GM12891 (cell line): ENCODE data around the gene LGALS8.
A peak's percentile ranks its signal among the peaks of the same experiment; 100 is the strongest.

Source experiments
- DNase-seq: peaks from one replicate; pipeline ENCODE4 v3.0.0; 2011; ENCODE audit warnings: low spot score; ENCODE audit not compliant: insufficient read length
- FAIRE-seq: peaks from 2 replicates; lab custom pipeline; 2011; peaks lifted over from hg19 to GRCh38; lab: Jason Lieb, UNC
- PAX5 ChIP-seq: IDR thresholded peaks from 2 replicates; pipeline ENCODE4 v1.6.1; 2011; ENCODE audit warnings: low read length, moderate library complexity, mild to moderate bottlenecking; ENCODE audit not compliant: insufficient read depth, severe bottlenecking
- POLR2A ChIP-seq: IDR thresholded peaks from 2 replicates; pipeline ENCODE4 v1.6.1; 2011; ENCODE audit warnings: low read depth, low read length, control low read depth
- POLR2AphosphoS5 ChIP-seq: IDR thresholded peaks from 2 replicates; pipeline ENCODE4 v1.6.1; 2011; ENCODE audit warnings: low read depth, low read length, control low read depth
- POU2F2 ChIP-seq: IDR thresholded peaks from 2 replicates; pipeline ENCODE4 v1.6.1; 2011; ENCODE audit warnings: low read depth, mild to moderate bottlenecking, control low read depth, low read length, moderate library complexity
- SPI1 ChIP-seq: IDR thresholded peaks from 2 replicates; pipeline ENCODE4 v1.6.1; 2011; ENCODE audit warnings: low read depth, low read length, control low read depth
- TAF1 ChIP-seq: IDR thresholded peaks from 2 replicates; pipeline ENCODE4 v1.6.1; 2011; ENCODE audit warnings: low read depth, low read length, control low read depth

The LGALS8 gene

DNA sequence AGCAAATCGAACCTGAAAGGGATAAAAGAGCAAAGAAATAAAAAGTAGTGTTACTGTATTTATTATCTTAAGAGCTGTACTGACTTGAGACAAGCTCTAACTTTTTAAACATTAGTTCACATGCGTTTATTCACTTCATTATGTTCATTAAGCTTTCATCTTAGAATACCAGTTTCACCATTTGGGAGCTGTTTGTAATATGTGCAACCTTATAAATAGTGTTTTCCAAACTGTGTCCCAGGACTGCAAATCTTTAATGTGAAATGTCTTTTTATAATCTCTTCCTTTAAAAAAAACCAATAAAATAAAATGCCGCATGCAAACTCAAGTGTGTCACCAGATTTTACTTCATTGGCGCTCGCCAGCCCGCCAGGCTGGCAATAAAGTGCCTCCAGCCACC, 28.3 kb downstream of the LGALS8 start:
- FAIRE-seq: no peak
- no peak for DNase-seq
- TF ChIP-seq TAF1 (no peak), PAX5 (no peak), POLR2A (no peak), POU2F2 (no peak), POLR2AphosphoS5 (no peak), SPI1 (no peak)

- no peak for TF ChIP-seq SPI1
- no peak for TF ChIP-seq TAF1
- TF ChIP-seq POLR2AphosphoS5: no peak
- TF ChIP-seq PAX5: no peak
- TF ChIP-seq POLR2A: no peak
- TF ChIP-seq POU2F2: no peak
- FAIRE-seq (no peak), DNase-seq (no peak)
Observed at GRCh38 chr1:236552901-236553300, 29.1 kb downstream of the LGALS8 start.

- FAIRE-seq: no peak
Observed at GRCh38 chr1:236553370-236553769, 29.6 kb downstream of the LGALS8 start.

GRCh38 chr1:236556606-236557005, 32.8 kb downstream of the LGALS8 start:
- FAIRE-seq (no peak), DNase-seq (no peak)
- TF ChIP-seq TAF1 (no peak), SPI1 (no peak), POU2F2 (no peak), POLR2AphosphoS5 (no peak), PAX5 (no peak), POLR2A (no peak)

More at GRCh38 chr1:236553370-236553769, 29.6 kb downstream of the LGALS8 start:
- no peak for DNase-seq
- TF ChIP-seq SPI1 (no peak), PAX5 (no peak), TAF1 (no peak), POLR2AphosphoS5 (no peak), POLR2A (no peak)

DNA sequence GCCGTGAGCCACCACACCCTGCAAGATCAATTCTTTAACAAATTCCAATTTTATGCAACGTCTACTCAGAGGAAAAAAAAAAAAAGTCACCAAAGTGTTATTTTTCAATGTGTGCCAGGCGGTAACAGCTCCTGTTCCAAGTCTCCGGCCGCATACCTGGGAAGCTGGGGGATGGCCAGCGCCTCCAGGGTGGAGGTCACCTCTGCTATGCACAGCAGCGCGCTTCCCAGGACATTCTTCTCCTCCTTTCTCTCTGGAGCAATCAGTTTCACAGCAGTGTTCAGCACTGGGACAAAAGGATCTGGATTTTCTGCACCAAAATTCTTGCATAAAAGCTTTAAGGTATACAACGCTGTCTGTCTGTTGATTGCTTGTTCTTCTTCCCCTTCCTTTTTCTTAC, 34.3 kb downstream of the LGALS8 start:
- DNase-seq (no peak), FAIRE-seq (no peak)
- no peak for TF ChIP-seq SPI1
- no peak for TF ChIP-seq TAF1
- no peak for TF ChIP-seq POLR2A
- TF ChIP-seq POU2F2: no peak
- TF ChIP-seq PAX5: no peak
- TF ChIP-seq POLR2AphosphoS5: no peak

DNA sequence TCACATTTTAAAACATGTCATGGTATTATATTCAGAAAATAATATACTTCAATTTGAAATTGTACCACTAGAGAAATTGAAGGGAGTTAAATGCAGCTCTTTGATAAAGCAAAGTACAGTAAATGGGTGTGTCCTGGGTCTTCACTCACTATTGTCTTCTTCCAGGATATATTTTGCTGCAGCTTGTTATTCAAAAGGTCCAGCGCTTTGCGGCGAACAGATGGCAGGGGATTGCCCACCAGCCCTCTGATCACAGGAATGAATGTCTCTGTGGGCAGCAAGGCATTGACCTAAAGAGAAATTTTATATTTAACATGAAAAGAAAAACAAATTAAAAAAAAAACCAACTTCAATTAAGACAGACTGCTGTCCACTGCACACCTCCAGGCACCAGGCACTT, 35.1 kb downstream of the LGALS8 start:
- DNase-seq: no peak
- TF ChIP-seq POLR2AphosphoS5 (no peak), TAF1 (no peak), POLR2A (no peak), SPI1 (no peak), POU2F2 (no peak), PAX5 (no peak)
- no peak for FAIRE-seq

DNA sequence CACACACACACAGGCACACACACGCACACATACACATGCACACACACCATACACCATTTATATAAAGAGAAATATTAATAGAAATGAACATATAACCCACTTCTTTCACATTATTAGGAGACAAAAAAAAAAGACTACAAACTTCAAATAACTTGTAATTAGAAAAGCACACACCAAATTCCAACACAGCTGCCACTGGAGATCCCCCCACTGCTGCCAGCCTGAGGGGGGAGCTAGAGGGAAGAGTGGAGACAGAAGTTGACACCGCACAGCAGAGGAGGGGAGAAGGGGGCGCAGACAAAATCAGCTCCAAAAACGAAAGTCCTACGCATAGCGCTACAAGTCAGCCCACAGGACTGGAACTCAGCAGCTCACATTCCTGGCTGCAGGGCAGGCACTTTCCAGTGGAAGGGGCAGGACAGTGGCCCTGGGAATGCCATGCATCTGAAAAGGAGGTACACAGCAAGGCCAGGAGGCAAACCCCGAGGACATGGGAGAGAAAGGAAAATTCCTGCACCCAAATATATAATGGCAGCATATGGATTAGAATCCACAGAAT, 36.5 kb downstream of the LGALS8 start:
- no peak for FAIRE-seq
- DNase-seq: no peak
- no peak for TF ChIP-seq POLR2AphosphoS5
- no peak for TF ChIP-seq POU2F2
- no peak for TF ChIP-seq SPI1
- TF ChIP-seq TAF1: no peak
- TF ChIP-seq POLR2A: no peak
- TF ChIP-seq PAX5: no peak

DNA sequence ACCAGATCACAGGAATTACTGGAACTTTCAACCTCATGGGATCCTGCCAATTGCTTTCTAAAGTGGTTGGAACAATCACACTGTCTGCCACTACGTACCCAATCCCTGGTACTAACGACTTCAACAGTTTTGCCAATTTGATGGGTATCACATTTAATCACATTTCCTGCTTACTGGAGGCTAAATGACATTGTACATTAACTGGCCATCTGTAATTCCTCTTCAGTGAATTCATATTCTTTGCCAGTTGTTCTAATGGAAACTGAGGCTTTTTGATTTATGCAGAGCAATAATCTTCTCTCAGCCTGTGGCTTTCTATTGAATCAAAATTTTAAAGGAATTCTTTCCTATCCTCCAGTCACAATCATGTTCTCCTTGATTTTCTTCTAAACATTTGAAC, 38.2 kb downstream of the LGALS8 start:
- DNase-seq: no peak
- no peak for FAIRE-seq
- TF ChIP-seq SPI1 (no peak), TAF1 (no peak), POLR2A (no peak), PAX5 (no peak), POLR2AphosphoS5 (no peak), POU2F2 (no peak)

DNA sequence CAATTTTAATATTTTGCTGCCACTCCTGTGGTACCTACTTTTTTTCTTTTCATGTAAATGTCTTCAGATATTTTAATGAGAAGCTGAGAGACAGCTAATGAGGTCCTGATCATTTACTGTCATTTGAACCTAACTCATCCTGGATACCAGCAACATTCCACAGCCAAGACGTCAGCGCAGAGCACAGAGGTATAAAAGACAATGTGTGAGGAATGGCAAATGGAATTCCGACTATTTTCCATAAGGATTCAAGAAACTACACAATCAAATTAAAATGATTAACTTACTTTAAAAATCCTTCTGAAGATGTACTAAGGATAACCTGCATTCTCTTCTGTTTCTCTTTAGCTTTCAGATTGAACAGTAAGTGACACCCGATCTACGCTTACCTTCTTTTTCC, 41.7 kb downstream of the LGALS8 start:
- FAIRE-seq (no peak), DNase-seq (no peak)
- no peak for TF ChIP-seq POLR2AphosphoS5
- no peak for TF ChIP-seq POLR2A
- TF ChIP-seq SPI1: no peak
- no peak for TF ChIP-seq TAF1
- TF ChIP-seq PAX5: no peak
- no peak for TF ChIP-seq POU2F2

DNA sequence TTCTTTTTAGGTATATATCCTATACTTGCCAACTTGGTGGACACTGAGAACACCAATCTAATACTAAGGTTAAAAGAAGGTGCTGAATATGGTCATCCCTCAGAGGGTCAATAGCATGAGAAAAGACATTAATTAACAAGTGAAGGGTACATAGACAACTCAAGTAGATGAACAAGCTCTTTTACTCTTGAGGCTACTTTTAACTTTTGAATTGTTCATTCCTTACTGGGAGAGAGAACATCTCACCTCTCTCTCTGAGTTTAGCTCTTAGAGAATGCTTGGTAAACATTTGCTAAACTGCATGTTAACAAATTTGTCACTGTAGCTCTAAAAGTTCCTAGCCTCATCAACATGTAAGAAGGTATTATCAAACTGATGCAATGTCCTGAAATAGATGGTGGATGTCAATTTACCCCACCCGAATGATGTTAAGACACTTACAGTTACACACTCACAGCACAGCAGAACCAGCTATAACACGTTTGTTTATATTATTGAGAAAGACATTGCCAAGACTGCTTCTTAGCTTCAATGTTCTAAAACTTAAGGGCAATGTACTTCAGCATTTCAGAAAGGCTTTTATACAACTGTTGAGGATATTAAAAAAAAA, 44.6 kb downstream of the LGALS8 start:
- FAIRE-seq: peak; percentile 57
- no peak for DNase-seq
- TF ChIP-seq TAF1 (no peak), SPI1 (no peak), POLR2AphosphoS5 (no peak), POLR2A (no peak), POU2F2 (no peak), PAX5 (no peak)
